GM21423 (cell line): Measurements from ENCODE around the gene TBX2.

Source experiments
- ATAC-seq: cut with Tn5 transposase; IDR thresholded peaks from one replicate; pipeline ENCODE4 v1.9.1; 2021; ENCODE audit warnings: mild to moderate bottlenecking, moderate library complexity; ENCODE audit not compliant: unreplicated experiment

TBX2 gene

DNA sequence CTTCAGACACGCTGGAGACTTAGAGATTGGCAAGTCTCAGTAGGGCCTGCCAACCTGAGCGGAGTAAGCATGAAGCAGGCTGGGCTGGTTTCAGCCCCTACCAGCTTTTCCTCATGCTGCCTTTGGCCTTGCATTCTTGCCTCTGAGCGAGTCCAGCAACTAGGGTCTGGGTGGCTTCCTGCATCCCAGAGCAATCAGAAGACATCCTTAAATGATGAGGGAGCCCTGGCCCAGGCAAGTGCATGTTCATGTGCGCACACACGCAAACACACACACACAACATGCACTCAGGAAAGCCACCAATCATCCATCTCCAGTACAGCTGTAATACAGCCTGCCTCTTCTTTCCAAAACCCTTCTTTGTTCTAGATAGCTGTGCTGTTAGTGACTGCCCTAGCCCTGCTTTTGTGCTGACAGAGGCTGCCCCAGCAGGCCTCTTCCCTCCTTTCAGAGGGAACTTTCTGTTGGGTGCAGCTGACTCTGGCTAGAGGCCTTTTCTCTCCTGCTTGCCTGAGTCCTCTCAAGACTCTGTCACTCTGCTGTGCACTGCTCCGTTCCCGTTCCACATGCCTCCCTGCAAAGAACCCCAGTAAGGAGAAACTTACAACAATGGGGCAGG is 30.7 kb upstream of the TBX2 start:
- no peak for ATAC-seq

DNA sequence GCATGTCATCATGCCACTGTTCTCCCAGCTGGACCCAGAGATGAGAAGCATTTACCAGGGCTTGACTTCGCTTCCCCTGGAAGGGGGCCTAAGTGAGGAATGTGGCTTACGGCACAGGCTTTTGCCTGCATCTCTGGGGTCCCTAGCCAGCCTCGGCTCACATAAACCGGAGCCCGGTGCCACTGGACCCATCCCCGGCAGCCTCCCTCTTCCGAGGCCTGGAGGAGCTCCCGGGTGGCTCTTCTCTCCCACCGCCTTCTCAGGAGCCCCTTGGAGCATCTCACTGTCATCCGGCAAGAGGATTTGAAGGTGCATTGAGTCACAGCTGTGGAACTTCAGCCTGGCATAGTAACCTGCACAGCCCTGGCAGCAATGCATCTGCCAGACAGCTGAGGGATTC is 29.9 kb upstream of the TBX2 start:
- no peak for ATAC-seq

DNA sequence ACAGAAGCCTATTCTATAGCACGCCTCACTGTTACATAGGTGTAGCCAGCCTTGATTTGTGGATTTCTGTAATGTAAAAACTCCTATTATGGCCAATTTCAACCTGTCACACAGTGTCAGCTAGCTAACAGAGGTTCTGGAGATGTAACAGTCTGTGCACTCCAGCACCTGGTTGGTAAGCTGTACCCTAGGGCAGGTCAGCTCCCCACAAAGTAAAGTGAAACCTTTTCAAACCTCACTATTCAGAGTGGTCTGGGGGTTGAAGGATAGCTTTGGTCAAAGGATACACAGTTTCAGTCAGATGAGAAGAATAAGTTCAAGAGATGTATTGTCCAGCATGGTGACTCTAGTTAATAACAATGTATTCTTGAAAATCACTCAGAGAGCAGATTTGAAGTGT is 28.5 kb upstream of the TBX2 start:
- ATAC-seq: no peak

DNA sequence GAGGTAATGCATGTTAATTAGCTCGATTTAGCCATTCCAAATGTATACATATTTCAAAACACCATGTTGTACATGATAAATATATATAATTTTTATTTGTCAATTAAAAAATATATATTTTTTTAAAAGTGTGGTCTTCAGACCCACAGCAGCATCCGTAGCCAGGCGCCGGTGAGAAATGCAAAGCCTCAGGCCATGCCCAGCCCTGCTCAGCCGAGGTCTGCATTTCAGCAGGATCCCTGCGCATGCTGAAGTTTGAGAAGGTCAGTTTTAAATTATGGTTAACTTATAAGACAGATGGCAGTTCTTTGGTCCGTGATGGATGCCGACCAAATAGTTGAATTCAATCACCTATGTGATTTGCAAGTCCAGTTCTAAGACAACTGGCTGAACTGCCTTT is 28.0 kb upstream of the TBX2 start:
- no peak for ATAC-seq

DNA sequence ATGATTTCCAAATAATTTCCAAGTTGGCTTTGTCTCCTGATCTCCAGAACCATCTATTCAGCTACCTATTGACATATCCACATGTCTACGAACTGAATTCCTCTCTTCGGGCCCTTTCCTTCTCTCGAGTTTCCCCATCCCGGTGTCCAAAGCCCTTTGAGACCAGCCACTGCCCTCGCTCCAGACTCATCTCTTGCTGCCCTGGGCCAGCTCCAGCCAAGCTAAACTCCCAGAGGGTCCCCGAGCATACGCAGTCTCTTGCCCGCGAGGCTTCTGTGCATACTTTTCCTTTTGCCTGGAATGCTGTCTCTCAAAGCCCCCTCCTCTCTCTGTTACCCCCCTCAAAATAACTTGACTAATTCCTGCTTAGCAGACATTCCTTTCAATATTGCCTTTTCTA is 27.2 kb upstream of the TBX2 start:
- ATAC-seq: no peak

DNA sequence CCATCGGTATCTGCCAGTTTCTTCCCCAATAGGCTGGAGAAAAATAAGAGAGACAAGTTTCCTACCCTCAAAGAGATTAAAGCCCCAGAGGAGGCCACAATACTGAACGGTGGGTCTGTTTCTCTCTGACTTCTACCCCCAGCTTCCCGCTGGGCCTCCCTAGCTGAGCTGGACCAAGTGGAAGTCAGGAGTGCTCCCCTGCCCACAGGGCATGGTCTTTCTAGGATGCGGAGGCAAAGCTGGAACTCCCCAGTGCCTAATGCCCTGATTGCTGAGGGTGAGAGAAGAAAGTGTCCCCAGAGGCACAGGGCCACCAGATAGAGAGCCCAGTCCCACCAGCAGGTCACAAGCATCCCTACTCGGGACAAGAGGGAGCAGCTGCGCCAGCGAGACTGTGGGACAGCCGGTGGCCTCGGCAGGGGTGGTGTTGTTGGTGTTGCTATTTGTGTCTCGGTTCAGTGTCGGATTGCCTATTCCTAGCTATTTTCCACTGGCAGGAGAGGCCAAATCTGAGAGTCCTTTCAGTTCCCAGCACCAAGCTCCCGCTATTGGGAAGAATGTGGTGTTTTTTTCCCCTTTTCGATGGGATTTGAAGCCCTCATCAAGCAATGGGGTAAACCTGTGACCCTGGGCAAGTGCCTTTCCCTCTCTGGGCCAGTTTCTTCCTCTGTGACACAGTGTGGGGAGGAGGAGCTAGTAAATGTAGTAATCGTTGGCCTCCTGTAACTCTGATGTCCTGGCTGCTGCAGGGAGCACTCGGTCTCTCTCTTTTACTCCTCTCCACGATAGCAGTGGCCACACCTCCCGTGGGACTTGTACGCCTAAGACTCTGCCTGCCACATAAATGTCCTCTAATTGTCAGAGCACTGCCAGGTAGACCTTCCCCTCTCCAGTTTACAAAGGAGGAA is 22.5 kb upstream of the TBX2 start:
- ATAC-seq: no peak

DNA sequence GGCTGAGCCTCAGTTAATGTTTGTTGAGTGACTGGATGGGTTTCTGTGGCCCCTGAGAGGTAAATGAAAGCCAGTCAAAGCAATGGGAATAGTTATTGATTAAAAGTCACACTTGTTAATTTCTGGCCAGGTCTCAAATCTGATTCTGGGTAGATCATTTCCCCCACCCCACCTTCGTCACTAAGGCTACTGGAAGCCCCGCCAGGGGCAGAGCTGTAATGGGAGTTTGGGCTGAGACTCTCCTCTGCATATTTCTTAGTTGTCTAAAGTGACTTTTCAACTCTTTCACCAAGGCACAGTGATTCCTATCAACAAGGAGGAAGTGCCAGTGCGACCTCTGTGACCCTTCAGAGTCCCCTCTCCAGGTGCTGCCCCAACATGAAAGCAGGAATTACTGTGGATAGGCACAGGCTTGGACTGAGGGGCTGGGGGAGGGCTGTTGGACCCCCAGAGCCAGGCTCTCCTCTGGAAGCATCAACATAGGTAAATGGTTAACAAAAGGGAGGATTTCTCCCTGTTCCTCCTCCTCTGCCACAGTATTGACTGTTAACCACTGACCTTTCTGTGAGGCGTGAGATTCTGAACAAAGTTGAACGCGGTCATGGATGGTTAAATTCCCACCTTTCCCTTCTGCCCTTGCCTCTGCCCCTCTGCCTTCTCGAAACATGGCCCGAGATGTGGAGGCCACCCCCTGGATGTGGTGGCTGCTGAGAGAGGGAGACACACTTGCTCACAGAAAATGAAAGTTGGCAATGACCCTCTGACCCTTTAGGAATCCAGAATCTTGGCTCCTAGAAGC is 20.8 kb upstream of the TBX2 start:
- ATAC-seq: no peak

DNA sequence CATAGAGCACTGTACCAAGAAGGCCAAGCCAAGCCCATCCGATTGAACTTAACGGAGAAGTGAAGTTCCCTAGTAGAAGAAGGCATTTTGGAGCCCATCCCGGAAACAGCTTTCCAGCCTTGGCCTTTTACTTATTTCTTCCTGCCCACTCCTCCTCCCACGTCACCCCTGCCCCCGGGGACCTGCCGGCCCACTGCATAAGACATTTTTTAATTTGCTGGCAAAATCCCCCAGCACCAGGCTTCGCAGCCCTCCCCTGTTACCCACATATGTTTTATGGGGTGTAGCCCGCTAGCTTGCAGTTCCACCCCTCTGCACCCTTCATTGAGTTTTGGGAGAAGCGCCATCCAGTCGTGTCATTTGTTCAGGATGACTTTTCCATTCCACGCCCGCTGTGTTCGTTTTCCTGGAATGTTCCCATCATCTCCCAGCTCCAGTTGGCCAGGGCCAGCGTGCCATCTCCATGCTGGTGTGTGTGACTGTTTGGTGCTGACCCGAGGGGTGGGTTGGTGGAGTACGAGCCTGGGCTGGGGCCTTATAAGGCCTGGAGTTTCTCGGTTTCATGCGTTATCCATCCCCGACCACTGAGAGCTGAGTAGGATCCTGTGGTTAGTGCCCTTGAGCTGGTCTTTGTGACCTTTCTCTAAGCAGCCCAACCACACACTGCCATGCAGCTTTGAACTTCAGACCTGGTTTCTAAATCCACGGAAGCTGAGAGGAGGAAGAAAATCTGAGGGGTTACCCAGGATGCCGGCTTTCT is 20.0 kb upstream of the TBX2 start:
- ATAC-seq: no peak

DNA sequence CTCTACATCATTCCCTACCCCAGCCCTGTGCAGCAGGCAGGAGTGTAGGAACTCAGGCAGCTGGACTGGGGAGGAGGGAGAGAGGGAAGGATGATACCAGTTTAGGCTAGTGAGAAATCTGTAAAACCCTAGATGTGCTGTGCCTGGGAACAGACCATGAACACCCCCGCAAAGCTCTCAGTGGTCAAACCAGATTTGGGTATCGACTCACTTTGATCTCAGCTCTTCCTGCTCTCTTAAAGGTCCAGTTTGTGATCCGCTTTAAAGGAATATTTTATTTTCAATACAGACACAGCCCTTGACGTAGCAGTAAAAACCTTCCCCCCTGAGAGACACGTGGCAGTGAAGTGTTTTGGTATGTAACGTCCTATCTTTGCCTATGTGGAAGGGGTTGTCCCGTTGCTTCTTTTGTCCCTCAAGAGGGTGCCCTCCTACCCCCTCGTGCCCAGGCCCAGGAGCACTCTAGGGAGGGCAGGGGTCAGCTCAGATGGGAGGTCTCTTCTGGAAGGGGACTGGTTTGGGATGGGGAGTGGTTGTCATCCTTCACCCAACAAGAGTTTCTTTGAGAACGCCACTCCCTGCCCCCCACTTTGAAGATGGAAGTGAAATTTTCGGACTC is 19.3 kb upstream of the TBX2 start:
- ATAC-seq: no peak

DNA sequence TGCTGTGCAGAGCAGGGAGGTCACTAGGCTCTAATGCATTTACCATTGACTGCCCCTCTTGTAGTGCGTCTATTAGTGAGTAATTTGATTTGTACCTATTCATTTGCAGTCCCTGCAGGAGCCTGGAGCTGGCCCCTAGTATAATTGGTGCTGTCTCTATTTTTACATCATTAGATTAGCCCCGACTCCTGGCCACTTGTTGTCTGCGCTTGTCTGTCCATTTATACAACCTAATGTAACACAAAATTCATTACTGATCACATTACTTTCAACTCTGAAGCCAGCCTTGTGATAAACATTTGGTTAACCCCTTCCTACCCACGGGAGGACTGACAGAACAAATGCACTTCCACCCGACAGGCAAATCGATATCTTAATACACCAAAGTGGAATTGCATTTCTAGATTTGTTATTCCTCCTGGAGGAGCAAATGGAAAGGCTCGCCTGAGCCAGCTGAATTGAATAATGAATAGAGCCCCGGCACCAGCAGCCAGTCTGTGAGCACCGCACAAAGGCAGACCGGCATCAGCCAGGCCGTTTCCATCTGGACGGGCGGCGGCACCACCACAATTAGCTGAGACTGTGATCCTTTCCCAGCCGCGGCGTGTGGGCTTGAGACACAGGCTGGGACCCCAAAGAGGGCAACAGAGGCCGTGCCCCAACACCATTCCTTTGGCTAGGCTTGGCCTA is 18.7 kb upstream of the TBX2 start:
- ATAC-seq: no peak

DNA sequence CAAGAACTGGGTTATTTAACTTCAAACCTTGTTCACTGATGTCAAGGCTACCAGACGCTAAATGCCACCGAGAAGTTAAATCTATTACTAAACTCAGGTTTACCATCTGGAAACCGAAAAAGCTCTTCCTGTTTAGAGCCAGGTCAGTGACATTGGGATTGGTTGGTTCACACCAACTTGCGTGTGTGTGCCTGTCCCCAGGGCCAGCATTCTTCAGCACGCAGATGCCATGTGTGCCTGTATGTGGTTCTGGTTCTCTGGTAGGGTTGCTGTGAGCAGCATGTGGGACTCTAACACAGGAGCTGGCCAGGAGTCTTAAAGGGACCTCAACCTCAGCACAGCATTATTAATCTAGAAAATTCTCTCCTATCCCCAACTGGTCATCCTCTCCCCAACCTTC is 18.1 kb upstream of the TBX2 start:
- ATAC-seq: no peak

DNA sequence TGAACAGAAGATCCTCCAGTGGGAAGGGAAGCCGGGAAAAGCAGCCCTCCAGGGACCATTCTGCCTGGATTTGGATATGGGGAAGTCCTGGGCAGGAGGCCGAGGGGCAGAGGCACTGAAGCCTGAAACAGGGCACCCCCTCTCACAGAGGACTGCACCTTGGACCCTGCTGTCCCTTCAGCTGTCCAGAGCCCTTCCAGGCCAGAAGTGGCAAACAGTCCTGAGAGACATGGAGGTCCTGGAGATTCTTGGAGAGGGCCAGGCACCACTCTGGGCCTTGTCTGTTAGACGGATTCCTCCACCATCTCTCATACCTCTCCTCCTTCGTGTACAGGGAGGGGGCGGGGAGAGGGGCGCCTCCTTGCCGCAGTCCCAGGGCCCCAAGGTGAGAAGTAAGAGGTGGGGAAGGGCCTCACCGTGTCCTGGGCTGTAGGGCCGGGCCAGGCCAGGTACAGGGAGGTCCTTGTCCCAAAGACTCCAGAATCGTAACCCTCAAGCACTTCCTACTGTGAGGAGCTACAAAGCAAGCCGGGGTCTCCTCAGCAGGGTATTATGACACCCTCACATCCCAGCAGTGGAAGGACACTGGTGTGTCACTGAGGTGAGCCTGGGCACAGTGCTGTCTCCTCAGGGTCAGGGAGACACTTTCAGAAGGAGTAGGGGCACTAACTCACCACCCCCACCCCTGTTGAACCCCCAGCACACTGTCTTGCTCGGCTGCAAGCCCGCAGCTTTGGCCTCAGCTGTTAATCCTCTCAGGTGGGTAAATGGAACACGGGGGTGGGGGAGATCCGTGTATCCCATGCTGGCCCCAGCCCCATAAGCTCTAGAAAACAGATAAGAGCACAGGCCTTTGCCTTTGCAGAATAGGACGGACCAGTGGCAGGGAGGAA is 16.6 kb upstream of the TBX2 start:
- no peak for ATAC-seq

DNA sequence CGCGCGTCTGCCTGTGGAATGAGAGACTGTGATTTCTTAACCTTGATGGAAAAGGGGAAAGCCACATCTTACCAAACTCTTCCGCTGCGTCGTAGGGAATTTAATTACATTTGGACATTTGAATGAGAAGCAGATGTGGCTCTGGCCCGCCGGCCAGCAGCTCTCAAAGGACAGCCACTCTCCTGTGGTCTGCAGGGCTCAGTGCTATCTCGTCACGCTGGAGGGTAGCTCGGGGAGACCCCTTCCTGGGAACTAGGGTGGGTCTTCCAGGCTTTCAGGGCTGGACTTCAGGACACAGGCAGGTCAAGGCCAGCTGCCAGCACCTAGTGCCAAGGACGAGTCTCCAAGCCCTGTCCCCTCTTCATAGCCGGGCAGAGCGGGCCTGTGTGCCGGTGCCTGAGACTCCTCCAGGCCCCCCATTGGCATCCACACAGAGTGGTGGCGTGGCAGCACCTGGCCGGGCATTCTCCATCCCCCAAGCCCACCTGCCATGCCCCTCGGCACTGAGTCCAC is 15.9 kb upstream of the TBX2 start:
- ATAC-seq: no peak

DNA sequence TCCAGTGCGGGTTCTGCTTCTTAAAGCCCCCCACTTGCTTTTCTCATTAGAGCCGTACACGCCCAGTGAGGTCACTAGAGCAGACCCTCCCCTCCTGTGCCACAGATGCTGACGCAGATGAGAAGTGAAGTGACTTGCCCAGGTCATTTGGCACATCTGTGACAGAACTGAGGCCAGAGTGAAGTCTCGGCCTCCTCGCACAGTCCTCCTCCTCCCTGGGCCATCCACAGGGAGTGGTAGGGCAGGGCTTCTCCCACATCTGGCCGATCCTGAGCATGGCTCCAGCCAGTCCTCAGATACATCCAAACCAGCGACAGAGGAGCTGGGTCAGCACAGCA is 15.3 kb upstream of the TBX2 start:
- ATAC-seq: no peak

DNA sequence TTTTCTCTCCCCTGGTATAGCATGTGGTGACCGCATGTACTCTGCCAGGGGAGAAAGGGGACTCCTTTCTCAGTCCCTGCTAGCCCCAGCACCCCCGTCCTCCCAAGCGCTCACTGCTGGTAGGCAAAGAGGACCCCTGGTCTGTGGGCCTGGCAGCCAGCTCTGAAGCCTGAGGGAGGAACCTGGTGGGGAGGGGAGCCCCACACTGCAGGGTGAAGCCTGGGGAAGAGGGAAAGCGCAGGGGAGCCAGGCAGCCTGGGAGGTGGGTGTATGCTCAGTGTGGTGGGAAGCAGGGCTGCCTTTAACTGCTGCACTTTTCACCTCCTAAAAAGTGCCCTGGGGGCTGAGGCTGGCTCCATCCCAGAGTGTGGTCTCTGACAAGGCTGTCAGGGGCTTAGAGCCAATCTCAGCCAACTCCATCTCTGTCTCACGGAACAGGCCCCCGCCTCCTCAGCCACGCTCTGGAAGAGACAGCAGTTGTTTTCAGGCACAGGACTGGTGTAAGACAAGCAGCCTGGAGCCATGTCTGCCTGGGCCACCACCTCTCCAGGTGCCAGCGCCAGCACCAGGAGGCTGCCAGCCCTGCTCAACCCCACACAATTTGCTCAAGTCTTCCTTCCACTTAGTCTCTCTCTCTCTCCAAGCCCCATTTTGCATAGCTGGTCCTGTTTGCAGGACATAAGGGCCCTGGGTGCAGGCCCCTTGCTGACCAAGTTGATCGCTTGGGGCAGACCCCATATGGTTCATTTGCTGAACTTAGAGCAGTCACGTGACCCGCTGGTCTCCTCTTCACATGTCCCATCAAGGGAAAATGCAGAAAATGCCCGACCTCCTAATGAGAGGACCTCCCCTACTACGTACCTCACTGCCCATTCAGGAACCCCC is 14.7 kb upstream of the TBX2 start:
- no peak for ATAC-seq

DNA sequence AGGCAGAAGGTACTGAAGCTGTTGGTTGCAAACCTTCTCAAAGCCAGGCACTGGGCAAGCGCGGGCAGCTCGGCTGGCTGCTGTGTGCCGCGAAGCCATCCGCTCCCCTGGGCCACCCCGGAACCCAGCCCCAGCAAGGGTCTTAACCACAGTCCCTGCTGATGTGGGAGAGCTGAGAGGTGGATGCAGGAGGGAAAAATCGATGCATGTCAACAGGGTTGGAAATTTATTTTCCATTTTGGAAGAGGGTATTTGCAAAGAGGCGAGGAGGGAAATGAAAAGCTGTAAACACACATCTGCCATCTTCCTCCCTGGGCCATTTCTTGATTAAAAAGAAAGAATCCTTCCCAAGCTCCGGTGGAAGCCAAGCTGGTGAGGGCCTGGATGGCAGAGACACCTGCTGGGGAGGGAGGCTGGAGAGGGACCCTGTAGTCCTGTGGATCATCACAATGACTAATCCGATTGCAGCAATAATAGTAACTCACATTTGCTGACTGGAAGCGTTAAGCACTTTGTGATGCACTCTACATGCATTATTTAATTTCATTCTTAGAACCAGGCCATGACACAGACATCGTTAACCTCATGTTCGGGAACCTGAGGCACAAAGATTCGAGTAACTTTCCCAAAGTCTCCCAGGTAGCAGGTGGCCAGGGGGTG is 13.9 kb upstream of the TBX2 start:
- ATAC-seq: no peak

DNA sequence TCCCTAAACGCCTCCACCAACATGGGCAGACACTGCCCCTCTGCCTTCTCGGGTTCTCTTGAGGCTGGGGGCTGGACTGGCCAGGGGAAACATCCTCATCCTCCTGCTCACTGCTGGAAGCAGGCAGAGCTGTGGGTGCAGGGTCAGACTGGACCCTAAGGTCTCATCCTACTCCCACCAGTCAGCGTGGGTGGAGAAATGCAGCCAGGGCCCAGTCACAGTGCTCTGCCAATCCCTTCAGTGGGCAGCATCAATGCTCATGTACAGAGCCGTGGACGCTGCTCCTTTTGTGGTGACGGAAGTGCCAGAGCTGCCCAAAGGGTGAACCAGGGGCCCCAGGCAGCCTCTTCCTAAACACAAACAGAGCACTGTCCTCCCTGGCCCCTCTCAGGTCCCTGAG is 13.4 kb upstream of the TBX2 start:
- no peak for ATAC-seq
